GM18502 (cell line): ENCODE data around the gene LRRFIP2.

Experiments used
- ATAC-seq: cut with Tn5 transposase; IDR thresholded peaks from one replicate; pipeline ENCODE4 v1.9.1; 2021; ENCODE audit warnings: mild to moderate bottlenecking; ENCODE audit not compliant: unreplicated experiment, poor library complexity

The LRRFIP2 gene

GRCh38 chr3:37030588-37030987, 143.8 kb downstream of the LRRFIP2 start:
- ATAC-seq, result no peak

DNA sequence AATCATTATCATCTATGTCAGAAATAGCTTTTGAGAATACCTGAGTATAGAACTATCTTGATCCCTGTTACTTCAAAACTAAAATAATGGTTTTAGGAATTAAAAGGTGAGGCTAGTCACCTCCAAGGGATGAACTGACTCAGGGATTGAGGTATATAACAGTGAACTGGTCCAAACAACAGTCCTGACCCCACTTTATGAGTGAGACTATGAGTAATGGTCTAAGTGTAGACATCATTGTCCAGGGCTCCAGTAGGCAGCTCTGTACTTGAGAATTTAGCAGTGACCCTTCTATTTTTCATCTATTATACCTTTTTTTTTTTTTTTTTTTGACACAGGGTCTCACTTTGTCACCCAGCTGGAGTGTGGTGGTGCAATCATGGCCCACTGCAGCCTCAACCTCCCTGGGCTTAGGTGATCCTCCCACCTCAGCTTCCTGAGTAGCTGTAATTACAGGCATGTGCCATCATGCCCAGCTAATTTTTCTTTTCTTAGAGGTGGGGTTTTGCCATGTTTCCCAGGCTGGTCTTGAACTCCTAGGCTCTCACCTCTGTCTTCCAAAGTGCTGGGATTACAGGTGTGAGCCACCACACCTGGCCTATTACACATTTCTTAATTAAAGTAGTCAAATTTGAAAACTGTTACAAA, 144.7 kb downstream of the LRRFIP2 start:
- ATAC-seq, result no peak

DNA sequence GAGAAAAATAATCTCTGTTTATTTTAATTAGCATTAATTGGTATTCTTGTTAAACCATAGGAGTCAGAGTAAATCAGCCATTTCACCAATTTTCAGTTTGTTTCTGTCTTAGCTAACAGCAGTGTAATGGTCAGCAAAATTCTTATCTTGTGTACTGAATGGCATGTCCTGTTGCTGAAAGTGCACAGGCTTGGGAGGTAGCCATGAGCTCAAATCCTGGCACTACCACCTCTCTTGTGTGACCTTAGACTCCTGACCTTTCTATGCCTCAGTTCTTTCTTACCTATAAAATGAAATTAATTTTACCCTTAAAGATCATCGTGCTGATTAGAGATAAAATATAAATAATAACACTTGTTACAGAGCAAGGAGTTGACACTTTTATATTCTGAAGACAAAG, 145.3 kb downstream of the LRRFIP2 start:
- no peak for ATAC-seq

DNA sequence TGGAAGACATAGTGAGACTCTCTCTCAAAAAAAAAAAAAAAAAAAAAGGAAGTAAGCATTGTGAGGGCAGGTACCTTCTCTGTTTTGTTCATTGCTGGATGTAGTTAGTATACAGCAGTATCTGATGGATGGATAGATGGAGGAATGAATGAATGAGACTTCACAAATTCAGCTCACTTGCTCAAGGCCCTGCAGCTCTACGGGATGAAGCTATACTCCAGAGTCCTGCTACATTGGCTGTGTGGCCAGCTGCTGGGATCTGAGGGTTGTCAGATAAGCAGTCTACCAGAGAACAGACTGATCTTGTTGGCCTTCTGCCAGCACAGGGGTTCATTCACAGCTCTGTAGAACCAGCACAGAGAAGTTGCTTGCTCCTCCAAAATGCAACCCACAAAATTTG, 146.1 kb downstream of the LRRFIP2 start:
- ATAC-seq, result no peak

DNA sequence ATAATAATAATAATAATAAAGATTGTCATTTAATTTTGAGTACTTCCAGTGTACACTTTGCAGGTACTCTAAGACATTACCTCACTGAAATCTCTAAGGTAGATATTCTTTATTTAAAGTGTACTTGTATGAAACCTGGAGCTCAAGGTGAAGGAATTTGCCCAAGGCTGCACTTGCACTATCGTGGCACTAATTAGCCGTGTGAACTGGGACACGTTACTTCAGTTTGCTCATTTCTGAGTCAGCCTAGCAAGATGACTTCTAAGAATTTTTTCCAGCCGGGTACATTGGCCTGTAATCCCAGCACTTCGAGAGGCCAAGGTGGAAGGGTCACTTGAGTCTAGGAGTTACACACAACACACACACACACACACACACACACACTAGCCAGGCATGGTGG, 147.5 kb downstream of the LRRFIP2 start:
- no peak for ATAC-seq

GRCh38 chr3:37025561-37026335, 148.6 kb downstream of the LRRFIP2 start:
- no peak for ATAC-seq

DNA sequence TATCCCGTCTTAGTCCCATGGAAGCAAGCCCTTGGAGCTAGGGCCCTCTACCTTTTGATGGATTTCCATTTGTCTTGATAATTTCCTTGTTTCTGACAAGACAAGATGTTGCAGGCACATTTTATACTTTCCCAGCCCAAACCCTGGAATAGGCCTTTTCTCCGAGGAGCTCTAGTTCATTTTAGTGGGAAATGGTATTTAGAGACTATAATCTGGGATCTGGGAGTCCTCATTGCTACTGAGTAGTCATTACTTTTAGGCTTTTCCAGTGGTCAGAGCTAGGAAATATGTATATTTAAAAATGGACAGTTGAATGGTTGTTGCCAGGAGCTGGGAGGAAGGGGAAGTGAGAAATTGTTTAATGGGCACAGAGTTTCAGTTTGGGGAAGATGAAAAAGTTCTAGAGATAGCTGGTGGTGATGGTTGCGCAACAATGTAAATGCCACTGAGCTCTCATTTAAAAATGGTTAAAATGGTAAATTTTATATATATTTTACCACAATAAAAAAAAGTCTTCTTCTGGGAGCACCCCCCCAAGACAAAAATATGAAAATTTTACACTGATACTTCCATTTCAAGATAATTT, 149.5 kb downstream of the LRRFIP2 start:
- ATAC-seq, result peak; percentile 56

DNA sequence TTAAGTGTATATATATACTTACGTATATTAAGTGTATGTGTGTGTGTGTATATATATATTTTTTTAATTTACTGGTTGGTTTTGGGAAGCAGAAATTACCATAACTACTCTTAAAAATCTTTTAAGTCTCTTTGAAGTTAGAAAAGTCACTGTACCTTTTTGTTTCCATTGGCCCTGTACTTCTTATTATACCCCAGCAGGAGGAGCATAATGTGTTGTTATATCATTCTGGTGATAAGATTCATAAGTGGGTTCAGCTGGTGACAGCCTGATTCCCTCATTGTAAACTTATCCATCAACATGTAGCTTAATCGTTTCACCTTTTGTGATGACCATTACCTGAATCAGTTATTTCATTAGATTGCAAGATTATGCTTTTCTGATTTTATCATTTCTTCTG, 150.3 kb downstream of the LRRFIP2 start:
- ATAC-seq, result no peak

DNA sequence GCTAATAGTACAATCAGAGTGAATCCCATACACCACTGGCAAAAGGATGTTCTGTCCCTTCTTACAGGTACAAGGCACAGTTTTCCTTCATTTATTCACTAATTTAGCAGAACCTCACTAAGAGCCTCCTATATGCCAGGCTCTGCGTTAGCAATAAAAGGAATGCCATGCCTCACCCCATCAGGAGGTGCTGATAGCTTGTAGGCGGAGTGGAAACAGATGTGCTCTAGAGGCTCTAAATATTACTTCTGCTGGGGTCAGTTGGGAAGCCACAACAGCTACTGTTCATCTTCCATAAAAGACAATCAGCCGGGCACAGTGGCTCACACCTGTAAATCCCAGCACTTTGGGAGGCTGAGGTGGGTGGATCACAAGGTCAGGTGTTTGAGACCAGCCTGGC, 156.7 kb downstream of the LRRFIP2 start:
- no peak for ATAC-seq

DNA sequence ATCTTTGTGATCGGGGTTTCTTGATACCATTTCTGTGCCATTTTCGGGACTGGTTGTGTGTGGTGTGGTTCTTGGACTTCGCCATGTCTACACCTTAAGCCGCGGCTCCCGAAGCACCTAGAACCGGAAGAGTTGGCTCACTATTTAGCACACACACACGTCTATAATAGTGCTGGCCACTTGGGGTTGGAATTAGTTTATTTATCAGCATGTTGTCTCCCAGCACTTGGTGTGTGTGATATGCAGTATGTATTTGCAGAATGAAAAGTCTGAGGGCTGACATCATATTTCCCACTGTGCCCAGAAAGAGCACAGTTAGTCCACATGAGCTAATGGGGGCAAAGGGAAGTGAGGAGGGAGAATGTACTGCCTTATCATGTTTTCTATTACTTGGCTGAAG, 157.5 kb downstream of the LRRFIP2 start:
- no peak for ATAC-seq

- ATAC-seq, result no peak
Measured at GRCh38 chr3:37015642-37016041, 158.7 kb downstream of the LRRFIP2 start.

- no peak for ATAC-seq
Measured at GRCh38 chr3:37014620-37015019, 159.8 kb downstream of the LRRFIP2 start.
